HuH-7 (cell line): Measurements from ENCODE around the gene RAD9A.
A peak's percentile ranks its signal among the peaks of the same experiment; 100 is the strongest.

ENCODE experiments used
- DNase-seq: peaks from one replicate; pipeline ENCODE4 v3.0.0; 2011; ENCODE audit warnings: low spot score

The RAD9A gene

GRCh38 chr11:67391304-67392182 lies at the start of gene RAD9A:
Gene RAD9A, plus strand, starts transcription at chr11:67391986. Its CDS starts 59 bp downstream, at chr11:67392045.
- peak; percentile 100 for DNase-seq

- DNase-seq, result no peak
Measured at GRCh38 chr11:67344264-67344663, 47.5 kb upstream of the RAD9A start.

GRCh38 chr11:67345247-67345919 lies 46.4 kb upstream of the RAD9A start:
- DNase-seq, result no peak

- DNase-seq, result peak; percentile 62
Measured at GRCh38 chr11:67345920-67346819, 45.6 kb upstream of the RAD9A start.

GRCh38 chr11:67347964-67348749 lies 43.6 kb upstream of the RAD9A start:
- peak; percentile 44 for DNase-seq

- DNase-seq, result no peak
Measured at GRCh38 chr11:67349036-67349435, 42.8 kb upstream of the RAD9A start.

GRCh38 chr11:67349457-67349856 lies 42.3 kb upstream of the RAD9A start:
- DNase-seq, result no peak

GRCh38 chr11:67349928-67350465 lies 41.8 kb upstream of the RAD9A start:
- DNase-seq, result no peak

- DNase-seq, result peak; percentile 96
Measured at GRCh38 chr11:67351275-67352005, 40.3 kb upstream of the RAD9A start.

GRCh38 chr11:67352546-67353316 lies 39.1 kb upstream of the RAD9A start:
- no peak for DNase-seq

- DNase-seq, result peak; percentile 100
Measured at GRCh38 chr11:67353317-67354074, 38.3 kb upstream of the RAD9A start, which contains the start of gene POLD4. Gene POLD4, minus strand, starts transcription at chr11:67353546. Its CDS starts 147 bp downstream, at chr11:67353399.

GRCh38 chr11:67354075-67355022 lies 37.4 kb upstream of the RAD9A start:
- DNase-seq, result peak; percentile 100

- DNase-seq, result no peak
Measured at GRCh38 chr11:67355023-67355793, 36.6 kb upstream of the RAD9A start.

GRCh38 chr11:67355794-67356386 lies 35.9 kb upstream of the RAD9A start:
- no peak for DNase-seq

- no peak for DNase-seq
Measured at GRCh38 chr11:67356387-67356863, 35.4 kb upstream of the RAD9A start.

GRCh38 chr11:67356864-67357561 lies 34.8 kb upstream of the RAD9A start:
- DNase-seq, result peak; percentile 100
